Endothelial cell of umbilical vein (primary cell): ENCODE results near the gene BCAR3. TPM values are rescaled to one million over a fixed set of nuclear protein-coding genes. Genes with fewer than 3 reads are reported as not detected.
A peak's percentile ranks its signal among the peaks of the same experiment; 100 is the strongest.

Experiments
- BruUV-seq: library from RNA; stranded (reverse); fragments of 400-500 nt; replicated peaks from 2 replicates; lab custom pipeline; 2021; lab: Mats Ljungman, UMichigan
- CTCF ChIA-PET: fragments of 300-600, 350-600 bp; sonication (Branson Sonifier 250); formaldehyde crosslinking; loops from one replicate; lab custom pipeline; 2021; ENCODE audit warnings: antibody characterized with exemption, inconsistent platforms; lab: Charles Lee
- POLR2A ChIA-PET: fragments of 300-600, 350-600 bp; sonication (Branson Sonifier 250); formaldehyde crosslinking; loops from one replicate; lab custom pipeline; 2021; ENCODE audit warnings: antibody characterized with exemption, inconsistent platforms; lab: Charles Lee
- DNase-seq: peaks from one replicate; pipeline ENCODE4 v3.0.0-alpha.2; 2011; ENCODE audit warnings: low read depth, low spot score
- FAIRE-seq: peaks from 2 replicates; lab custom pipeline; 2011; peaks lifted over from hg19 to GRCh38; lab: Jason Lieb, UNC
- H2AFZ ChIP-seq: 2 replicates; pipeline ENCODE4 v1.6.0; 2012; ENCODE audit warnings: low read depth, low read length, control low read depth, inconsistent platforms
- H3K27ac ChIP-seq: 2 replicates; pipeline ENCODE4 v1.5.1; 2011; ENCODE audit warnings: low read depth, mild to moderate bottlenecking, control low read depth, low read length, moderate library complexity; ENCODE audit not compliant: insufficient read depth
- H3K27me3 ChIP-seq, 2 experiments: 2 replicates each; pipeline versions ENCODE4 v1.6.0 to v1.6.1; 2011; ENCODE audit warnings: low read length in 2 of 2, mixed read lengths in 1 of 2; ENCODE audit not compliant: control insufficient read depth in 2 of 2, insufficient read depth in 2 of 2
- H3K36me3 ChIP-seq, 2 experiments: 2 replicates in 1 of 2; 3 replicates in 1 of 2; pipeline ENCODE4 v1.5.1; 2011; ENCODE audit warnings: low read length in 2 of 2, mild to moderate bottlenecking in 1 of 2, moderate library complexity in 1 of 2; ENCODE audit not compliant: control insufficient read depth in 2 of 2, insufficient read depth in 2 of 2; ENCODE audit errors: extremely low read depth in 1 of 2
- H3K4me1 ChIP-seq: 3 replicates; pipeline ENCODE4 v1.5.1; 2011; ENCODE audit warnings: mild to moderate bottlenecking, low read length; ENCODE audit not compliant: control insufficient read depth, insufficient read depth; ENCODE audit errors: extremely low read depth
- H3K4me2 ChIP-seq: 2 replicates; pipeline ENCODE4 v1.6.1; 2011; ENCODE audit warnings: low read length, control low read depth, mixed read lengths; ENCODE audit not compliant: insufficient read depth
- H3K4me3 ChIP-seq, 3 experiments: fragments of 200-600 bp in 1 of 3; sonication (generic), shearing (Covaris generic) in 1 of 3; replicated peaks in 1 of 3; 2 replicates each; pipeline ENCODE4 v1.5.1; 2011 to 2016; ENCODE audit warnings: control low read depth in 3 of 3, low read length in 3 of 3, mild to moderate bottlenecking in 2 of 3, inconsistent platforms in 1 of 3, low read depth in 1 of 3, moderate library complexity in 1 of 3; ENCODE audit not compliant: insufficient read depth in 1 of 3
- H3K79me2 ChIP-seq: 2 replicates; pipeline ENCODE4 v1.6.0; 2012; ENCODE audit warnings: low read length, inconsistent platforms; ENCODE audit not compliant: control insufficient read depth, insufficient read depth
- H3K9ac ChIP-seq: replicated peaks from 2 replicates; pipeline ENCODE3; 2011; ENCODE audit warnings: low read length, control low read depth; ENCODE audit not compliant: insufficient read depth; ENCODE audit errors: extremely low read depth
- H3K9me1 ChIP-seq: replicated peaks from 3 replicates; pipeline ENCODE4 v1.6.0; 2011; ENCODE audit warnings: mild to moderate bottlenecking, low read length; ENCODE audit not compliant: control insufficient read depth, insufficient read depth; ENCODE audit errors: extremely low read depth
- H3K9me3 ChIP-seq: replicated peaks from 2 replicates; pipeline ENCODE4 v1.5.1; 2012; ENCODE audit warnings: low read length, inconsistent platforms; ENCODE audit not compliant: control insufficient read depth, insufficient read depth
- H4K20me1 ChIP-seq: replicated peaks from 2 replicates; pipeline ENCODE3; 2011; ENCODE audit warnings: mild to moderate bottlenecking, low read length; ENCODE audit not compliant: control insufficient read depth, insufficient read depth; ENCODE audit errors: extremely low read depth
- EZH2 ChIP-seq: IDR thresholded peaks from 2 replicates; pipeline ENCODE4 v1.6.1; 2012; ENCODE audit warnings: borderline replicate concordance, low read depth, mild to moderate bottlenecking, moderate library complexity, low read length, inconsistent platforms; ENCODE audit not compliant: severe bottlenecking
- FOS ChIP-seq: IDR thresholded peaks from 2 replicates; pipeline ENCODE4 v1.6.1; 2011; ENCODE audit warnings: mild to moderate bottlenecking, low read length, moderate library complexity, borderline replicate concordance; ENCODE audit not compliant: insufficient read depth
- GATA2 ChIP-seq: IDR thresholded peaks from 2 replicates; pipeline ENCODE4 v1.7.0; 2011; ENCODE audit warnings: low read depth, mild to moderate bottlenecking, moderate library complexity, mixed read lengths, low read length; ENCODE audit not compliant: insufficient read length, insufficient read depth
- JUN ChIP-seq: IDR thresholded peaks from 2 replicates; pipeline ENCODE4 v1.6.1; 2011; ENCODE audit warnings: borderline replicate concordance, low read depth; ENCODE audit not compliant: insufficient read length, insufficient read depth
- MYC ChIP-seq: IDR thresholded peaks from one replicate; pipeline ENCODE4 v1.6.1; 2011; ENCODE audit warnings: mild to moderate bottlenecking, low read depth, low read length
- POLR2A ChIP-seq: IDR thresholded peaks from 2 replicates; pipeline ENCODE4 v1.6.1; 2012; ENCODE audit warnings: low read depth, mild to moderate bottlenecking, control low read depth, low read length
- POLR2AphosphoS5 ChIP-seq: IDR thresholded peaks from 2 replicates; pipeline ENCODE4 v1.6.1; 2012; ENCODE audit warnings: low read depth, mild to moderate bottlenecking, control low read depth, low read length, moderate library complexity; ENCODE audit not compliant: insufficient read depth
- dilution Hi-C: fragments of 300-500 bp; cut with MboI; formaldehyde crosslinking; loops from one replicate; pipeline ENCODE4 v1.15.0; 2019; ENCODE audit warnings: low sequenced_read_pairs; ENCODE audit not compliant: extremely low pct_ligation_motif_present
- intact Hi-C: fragments of 100-400 bp; cut with micrococcal nuclease; formaldehyde crosslinking; loops from one replicate; pipeline ENCODE4 v1.10.0; 2022
- polyA plus RNA-seq, 4 experiments: library from polyadenylated mRNA; depleted of rRNA in 3 of 4; stranded (reverse) in 3 of 4; unstranded in 1 of 4; fragments of >200 nt; gene quantifications; 2 replicates each; pipeline versions ENCODE4 v1.2.1 to v1.2.3, GENCODE V29; 2011 to 2012; ENCODE audit warnings: missing spikeins in 1 of 4
- total RNA-seq: library from RNA; stranded (reverse); gene quantifications from 2 replicates; pipeline ENCODE4 v1.2.3, GENCODE V29; 2021
- TF ChIP-seq, protein P1 (sequence below): IDR thresholded peaks from 2 replicates; pipeline ENCODE4 v1.6.1; 2011; ENCODE audit not compliant: insufficient read depth, insufficient read length
- TF ChIP-seq, protein P2 (sequence below), 2 donors: IDR thresholded peaks; 1 replicate in 1 of 2; 2 replicates in 1 of 2; pipeline ENCODE4 v1.5.1; 2011; ENCODE audit warnings: low read length in 2 of 2, mild to moderate bottlenecking in 2 of 2, moderate library complexity in 2 of 2, control low read depth in 1 of 2, inconsistent platforms in 1 of 2, low read depth in 1 of 2; ENCODE audit not compliant: insufficient read depth in 1 of 2; ENCODE audit errors: extremely low read depth in 1 of 2

Gene BCAR3
- total and polyA plus RNA-seq, 2 donors (not counting 3 experiments of a cell fraction or from before 2014, with no cell fraction given), result 17.5 to 32.9 TPM

DNA sequence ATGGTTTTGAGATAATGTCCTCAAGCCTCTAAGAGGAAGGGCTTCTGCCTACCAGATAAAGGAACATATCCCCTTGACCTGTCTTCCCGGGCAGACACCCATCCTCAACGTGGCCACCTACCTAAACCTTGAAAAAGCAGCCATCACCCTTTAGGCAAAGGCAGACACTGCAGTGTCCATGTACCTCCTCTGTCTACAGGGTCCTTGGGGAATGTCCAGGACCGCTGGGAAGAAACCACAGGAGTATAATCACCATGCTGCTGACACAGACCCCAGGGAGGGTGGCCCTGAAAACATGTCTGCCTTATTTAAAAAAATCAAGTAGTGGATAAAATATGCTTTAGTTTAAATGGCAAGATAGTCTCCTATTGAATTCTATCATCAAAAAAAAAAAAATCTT, 16.6 kb downstream of the BCAR3 start:
- Histone ChIP-seq H3K27me3 (no peaks in the 10 kb centered on the region), H3K36me3 (peaks cover 0 to 2% of the 10 kb centered on the region in 2 experiments), H3K9me3 (no peaks in the 10 kb centered on the region), H3K9me1 (no peaks in the 10 kb centered on the region), H3K79me2 (peaks cover 82% of the 10 kb centered on the region), H3K27ac (peak overlapping the region; percentile 92), H4K20me1 (no peaks in the 10 kb centered on the region), H3K9ac (peak overlapping the region; percentile 83), H3K4me2 (peak overlapping the region; percentile 74), H2AFZ (no peak overlapping the region), H3K4me3 (peak overlapping the region in 1 of 3 experiments; percentile 37), H3K4me1 (peaks cover 75% of the 10 kb centered on the region)
- DNase-seq (no peak), FAIRE-seq (no peak)
- no TSS peak for BruUV-seq
- intact Hi-C loops (no loop called here), dilution Hi-C loops (loop anchor here (25.0 kb wide), 1 partner anchor 147 kb away; no protein-coding TSS in a partner anchor)
- CTCF ChIA-PET, result interaction anchor here (0.9 to 2.0 kb wide), 7 partner anchors 9 to 179 kb away, joined by 3 to 13 read pairs (median 4); partner anchors contain the start of gene BCAR3
- TF ChIP-seq MYC (no peak), POLR2AphosphoS5 (no peak), POLR2A (no peak), EZH2 (no peak), GATA2 (no peak), FOS (no peak), JUN (no peak)
- TF ChIP-seq, protein P1, sequence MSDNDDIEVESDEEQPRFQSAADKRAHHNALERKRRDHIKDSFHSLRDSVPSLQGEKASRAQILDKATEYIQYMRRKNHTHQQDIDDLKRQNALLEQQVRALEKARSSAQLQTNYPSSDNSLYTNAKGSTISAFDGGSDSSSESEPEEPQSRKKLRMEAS, result no peak
- TF ChIP-seq, protein P2, sequence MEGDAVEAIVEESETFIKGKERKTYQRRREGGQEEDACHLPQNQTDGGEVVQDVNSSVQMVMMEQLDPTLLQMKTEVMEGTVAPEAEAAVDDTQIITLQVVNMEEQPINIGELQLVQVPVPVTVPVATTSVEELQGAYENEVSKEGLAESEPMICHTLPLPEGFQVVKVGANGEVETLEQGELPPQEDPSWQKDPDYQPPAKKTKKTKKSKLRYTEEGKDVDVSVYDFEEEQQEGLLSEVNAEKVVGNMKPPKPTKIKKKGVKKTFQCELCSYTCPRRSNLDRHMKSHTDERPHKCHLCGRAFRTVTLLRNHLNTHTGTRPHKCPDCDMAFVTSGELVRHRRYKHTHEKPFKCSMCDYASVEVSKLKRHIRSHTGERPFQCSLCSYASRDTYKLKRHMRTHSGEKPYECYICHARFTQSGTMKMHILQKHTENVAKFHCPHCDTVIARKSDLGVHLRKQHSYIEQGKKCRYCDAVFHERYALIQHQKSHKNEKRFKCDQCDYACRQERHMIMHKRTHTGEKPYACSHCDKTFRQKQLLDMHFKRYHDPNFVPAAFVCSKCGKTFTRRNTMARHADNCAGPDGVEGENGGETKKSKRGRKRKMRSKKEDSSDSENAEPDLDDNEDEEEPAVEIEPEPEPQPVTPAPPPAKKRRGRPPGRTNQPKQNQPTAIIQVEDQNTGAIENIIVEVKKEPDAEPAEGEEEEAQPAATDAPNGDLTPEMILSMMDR (IDR thresholded peaks at IDR 0.05; ENCODE audit: extremely low read depth in 1 of 2, insufficient read depth in 1 of 2, low read depth in 1 of 2, low read length in 2 of 2), result no peak
- POLR2A ChIA-PET, result interaction anchor here (0.9 kb wide), 2 partner anchors 10 to 152 kb away, joined by 3 read pairs; no protein-coding TSS in a partner anchor
